DND-41 (cell line): ENCODE data around the gene ARHGEF4.

ENCODE experiments used
- ATAC-seq: fragments of 200-7000 bp; cut with Tn5 transposase; 3 replicates; pipeline ENCODE4 v1.9.1; 2021; ENCODE audit warnings: low read depth; ENCODE audit not compliant: insufficient read depth
- DNase-seq: peaks from one replicate; pipeline ENCODE4 v3.0.0-alpha.2; 2020
- H2AFZ ChIP-seq: 2 replicates; pipeline ENCODE4 v1.6.0; 2012; ENCODE audit warnings: low read depth, low read length
- H3K27ac ChIP-seq: 2 replicates; pipeline ENCODE4 v1.5.1; 2012; ENCODE audit warnings: low read length, inconsistent platforms
- H3K27me3 ChIP-seq: fragments of 200-600 bp; sonication (generic); 2 replicates; pipeline ENCODE4 v1.6.0; 2012; ENCODE audit warnings: low read length, mild to moderate bottlenecking, inconsistent platforms; ENCODE audit not compliant: insufficient read depth, poor library complexity
- H3K36me3 ChIP-seq: 2 replicates; pipeline ENCODE4 v1.5.1; 2012; ENCODE audit warnings: low read length, inconsistent platforms; ENCODE audit not compliant: insufficient read depth
- H3K4me1 ChIP-seq: 2 replicates; pipeline ENCODE4 v1.5.1; 2012; ENCODE audit warnings: mild to moderate bottlenecking, low read length; ENCODE audit not compliant: insufficient read depth
- H3K4me2 ChIP-seq: 2 replicates; pipeline ENCODE4 v1.6.0; 2012; ENCODE audit warnings: mild to moderate bottlenecking, moderate library complexity, low read length, inconsistent platforms; ENCODE audit not compliant: insufficient read depth
- H3K4me3 ChIP-seq, 2 experiments: fragments of 200-600 bp in 1 of 2; shearing (Covaris generic) in 1 of 2; 2 replicates each; pipeline ENCODE4 v1.5.1; 2012 to 2016; ENCODE audit warnings: inconsistent platforms in 2 of 2, low read length in 2 of 2, mild to moderate bottlenecking in 2 of 2, low read depth in 1 of 2, moderate library complexity in 1 of 2
- H3K79me2 ChIP-seq: 2 replicates; pipeline ENCODE4 v1.6.0; 2012; ENCODE audit warnings: low read length, inconsistent platforms; ENCODE audit not compliant: insufficient read depth
- H3K9ac ChIP-seq: 2 replicates; pipeline ENCODE4 v1.6.0; 2012; ENCODE audit warnings: low read depth, mild to moderate bottlenecking, inconsistent platforms, low read length, moderate library complexity
- H3K9me3 ChIP-seq: 2 replicates; pipeline ENCODE4 v1.5.1; 2012; ENCODE audit warnings: low read length, moderate library complexity, mild to moderate bottlenecking, inconsistent platforms; ENCODE audit not compliant: insufficient read depth, severe bottlenecking
- H4K20me1 ChIP-seq: 2 replicates; pipeline ENCODE4 v1.6.0; 2012; ENCODE audit warnings: low read length; ENCODE audit not compliant: insufficient read depth
- EZH2 ChIP-seq: IDR thresholded peaks from 3 replicates; pipeline ENCODE4 v1.6.1; 2012; ENCODE audit warnings: borderline replicate concordance, low read depth, mild to moderate bottlenecking, moderate library complexity, low read length, inconsistent platforms; ENCODE audit not compliant: severe bottlenecking
- TF ChIP-seq, protein P1 (sequence below): IDR thresholded peaks from 2 replicates; pipeline ENCODE4 v1.5.1; 2012; ENCODE audit warnings: borderline replicate concordance, low read length, moderate library complexity, mild to moderate bottlenecking; ENCODE audit not compliant: poor library complexity, severe bottlenecking; ENCODE audit errors: extremely low read depth

Gene ARHGEF4

DNA sequence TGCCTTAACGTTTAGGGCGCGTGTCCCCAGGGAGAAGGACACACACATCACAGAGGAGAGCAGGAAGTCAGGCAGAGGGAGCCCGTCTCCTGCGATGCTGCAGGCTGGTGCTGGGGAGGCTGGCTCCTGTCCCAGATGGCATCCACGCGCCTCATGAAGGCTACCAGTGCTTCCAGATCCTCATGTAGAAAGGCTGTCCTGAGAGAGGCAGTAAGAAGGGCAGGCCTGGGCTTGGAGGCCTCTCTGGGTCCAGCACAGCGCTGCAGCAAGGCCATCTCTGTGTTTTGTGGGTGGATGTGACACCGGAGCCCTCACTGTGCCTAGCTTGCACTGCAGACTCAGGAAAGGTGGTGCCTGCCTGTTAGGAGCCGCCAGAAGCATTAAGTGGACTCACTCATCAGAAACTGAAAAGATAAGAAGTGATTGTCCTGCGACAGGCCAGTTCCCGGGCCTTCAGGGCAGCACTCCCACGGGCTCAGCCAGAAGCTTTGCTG is 193.8 kb downstream of the ARHGEF4 start:
- DNase-seq (no peak), ATAC-seq (0 out of 3 replicates have a peak, but pooled peaks have one; percentile 22)
- Histone ChIP-seq H3K4me3 (no peak overlapping the region), H3K9me3 (no peaks in the 10 kb centered on the region), H3K27me3 (no peaks in the 10 kb centered on the region), H3K27ac (no peak overlapping the region), H4K20me1 (no peaks in the 10 kb centered on the region; the same call in 1 of the 2 replicates), H3K4me2 (no peak overlapping the region), H3K4me1 (no peaks in the 10 kb centered on the region), H3K79me2 (no peaks in the 10 kb centered on the region), H3K9ac (no peak overlapping the region), H3K36me3 (no peaks in the 10 kb centered on the region), H2AFZ (no peak overlapping the region)
- TF ChIP-seq, protein P1, sequence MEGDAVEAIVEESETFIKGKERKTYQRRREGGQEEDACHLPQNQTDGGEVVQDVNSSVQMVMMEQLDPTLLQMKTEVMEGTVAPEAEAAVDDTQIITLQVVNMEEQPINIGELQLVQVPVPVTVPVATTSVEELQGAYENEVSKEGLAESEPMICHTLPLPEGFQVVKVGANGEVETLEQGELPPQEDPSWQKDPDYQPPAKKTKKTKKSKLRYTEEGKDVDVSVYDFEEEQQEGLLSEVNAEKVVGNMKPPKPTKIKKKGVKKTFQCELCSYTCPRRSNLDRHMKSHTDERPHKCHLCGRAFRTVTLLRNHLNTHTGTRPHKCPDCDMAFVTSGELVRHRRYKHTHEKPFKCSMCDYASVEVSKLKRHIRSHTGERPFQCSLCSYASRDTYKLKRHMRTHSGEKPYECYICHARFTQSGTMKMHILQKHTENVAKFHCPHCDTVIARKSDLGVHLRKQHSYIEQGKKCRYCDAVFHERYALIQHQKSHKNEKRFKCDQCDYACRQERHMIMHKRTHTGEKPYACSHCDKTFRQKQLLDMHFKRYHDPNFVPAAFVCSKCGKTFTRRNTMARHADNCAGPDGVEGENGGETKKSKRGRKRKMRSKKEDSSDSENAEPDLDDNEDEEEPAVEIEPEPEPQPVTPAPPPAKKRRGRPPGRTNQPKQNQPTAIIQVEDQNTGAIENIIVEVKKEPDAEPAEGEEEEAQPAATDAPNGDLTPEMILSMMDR, result no peak

DNA sequence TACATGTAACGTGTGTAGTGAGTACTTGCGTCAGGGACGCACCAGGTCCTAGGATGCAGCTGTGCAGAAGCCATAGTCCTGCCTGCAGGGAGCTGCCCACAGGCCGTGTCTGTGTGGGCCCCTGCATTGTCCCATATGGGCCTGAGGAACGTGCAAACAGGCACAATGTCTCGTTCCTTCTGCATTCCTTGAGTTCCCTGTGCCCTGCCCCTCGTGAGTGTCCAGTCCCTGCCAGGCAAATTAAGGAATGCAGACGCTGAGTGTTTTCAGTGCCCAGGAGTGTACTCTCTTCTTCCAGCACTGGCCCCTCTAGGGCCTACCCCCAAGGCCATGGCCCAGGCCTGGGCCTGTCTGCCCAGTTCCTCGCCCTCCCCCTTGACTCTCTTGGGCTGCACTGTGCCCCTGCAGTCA is 194.7 kb downstream of the ARHGEF4 start:
- no peak for ATAC-seq
- H2AFZ ChIP-seq, result no peak overlapping the region
- DNase-seq, result no peak

DNA sequence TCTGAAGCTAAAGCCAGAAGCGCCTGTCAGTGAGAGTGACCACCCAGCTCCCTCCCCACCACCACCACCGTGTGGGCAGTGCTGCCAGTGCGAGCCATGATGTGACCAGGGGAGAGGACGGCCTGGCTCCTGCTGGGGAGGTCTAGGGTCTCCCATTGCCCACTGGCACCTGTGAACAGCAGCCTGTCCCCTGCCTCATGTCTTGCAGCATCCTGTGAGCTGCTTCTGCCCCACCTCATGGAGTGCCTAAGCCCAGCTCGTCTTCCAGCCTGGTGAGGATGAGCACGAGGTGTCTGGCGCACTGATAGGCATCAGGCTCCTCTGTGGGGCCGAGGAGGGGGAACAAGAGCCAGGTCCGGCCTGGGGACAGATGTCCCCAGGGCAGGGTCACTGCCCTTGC is 195.2 kb downstream of the ARHGEF4 start:
- Histone ChIP-seq H4K20me1 (no peaks in the 10 kb centered on the region; the same call in 1 of the 2 replicates), H3K4me3 (no peak overlapping the region), H3K4me1 (no peaks in the 10 kb centered on the region), H2AFZ (no peak overlapping the region), H3K27ac (no peak overlapping the region), H3K4me2 (no peak overlapping the region), H3K36me3 (no peaks in the 10 kb centered on the region), H3K79me2 (no peaks in the 10 kb centered on the region), H3K9me3 (no peaks in the 10 kb centered on the region), H3K27me3 (no peaks in the 10 kb centered on the region), H3K9ac (no peak overlapping the region)
- no peak for TF ChIP-seq EZH2
- TF ChIP-seq, protein P1, result no peak
- DNase-seq, result no peak
- ATAC-seq, result no peak; the same call in 2 of the 3 replicates

More for the DNA sequence above, 194.7 kb downstream of the ARHGEF4 start:
- H3K27ac ChIP-seq, result no peak overlapping the region
- no peaks in the 10 kb centered on the region for H3K9me3 ChIP-seq
- H3K27me3 ChIP-seq, result no peaks in the 10 kb centered on the region
- no peaks in the 10 kb centered on the region for H3K36me3 ChIP-seq
- H3K4me1 ChIP-seq, result no peaks in the 10 kb centered on the region
- TF ChIP-seq, protein P1, result no peak
- TF ChIP-seq EZH2, result no peak
- H3K79me2 ChIP-seq, result no peaks in the 10 kb centered on the region
- H4K20me1 ChIP-seq, result no peaks in the 10 kb centered on the region; the same call in 1 of the 2 replicates
- H3K9ac ChIP-seq, result no peak overlapping the region
- H3K4me2 ChIP-seq, result no peak overlapping the region
- H3K4me3 ChIP-seq, result no peak overlapping the region
